Nephron (organoid): ENCODE results near the gene C1GALT1.

Source experiments
- H3K27ac Mint-ChIP-seq, 3 experiments: 2 replicates each; pipeline ENCODE4 v1.8.0; 2020; ENCODE audit warnings: mixed read lengths in 3 of 3, mild to moderate bottlenecking in 2 of 3, moderate library complexity in 1 of 3
- H3K27me3 Mint-ChIP-seq: 2 replicates; pipeline ENCODE4 v1.8.0; 2021; ENCODE audit warnings: low read depth, mild to moderate bottlenecking, moderate library complexity, mixed read lengths
- H3K36me3 Mint-ChIP-seq: 2 replicates; pipeline ENCODE4 v1.8.0; 2020; ENCODE audit warnings: low read depth, mixed read lengths
- H3K4me1 Mint-ChIP-seq: 2 replicates; pipeline ENCODE4 v1.8.0; 2020; ENCODE audit warnings: mixed read lengths
- H3K4me3 Mint-ChIP-seq, 3 experiments: 2 replicates each; pipeline ENCODE4 v1.8.0; 2020; ENCODE audit warnings: mild to moderate bottlenecking in 3 of 3, mixed read lengths in 3 of 3, moderate library complexity in 2 of 3
- H3K9me3 Mint-ChIP-seq: 2 replicates; pipeline ENCODE4 v1.8.0; 2020; ENCODE audit warnings: mixed read lengths
- CTCF ChIP-seq, 3 experiments: fragments of 200-600 bp; sonication (generic); IDR thresholded peaks; one replicate each; pipeline ENCODE4 v1.5.0; 2021; ENCODE audit warnings: antibody characterized with exemption in 3 of 3; ENCODE audit not compliant: unreplicated experiment in 3 of 3

C1GALT1 gene

GRCh38 chr7:7228967-7229366 lies 46.6 kb downstream of the C1GALT1 start:
- no peak overlapping the region for H3K27ac Mint-ChIP-seq
- peaks cover 17% of the 10 kb centered on the region for H3K9me3 Mint-ChIP-seq

GRCh38 chr7:7231000-7231399 lies 48.7 kb downstream of the C1GALT1 start:
- peaks cover 57% of the 10 kb centered on the region for H3K36me3 Mint-ChIP-seq
- no peaks in the 10 kb centered on the region for H3K27me3 Mint-ChIP-seq
- no peak overlapping the region for H3K27ac Mint-ChIP-seq
- peaks cover 13% of the 10 kb centered on the region for H3K9me3 Mint-ChIP-seq
- no peaks in the 10 kb centered on the region for H3K4me1 Mint-ChIP-seq
- TF ChIP-seq CTCF (IDR thresholded peaks at IDR 0.05; ENCODE audit: unreplicated experiment in 3 of 3) = no peak
- H3K4me3 Mint-ChIP-seq = no peak overlapping the region

More at GRCh38 chr7:7228967-7229366, 46.6 kb downstream of the C1GALT1 start:
- Mint-ChIP-seq H3K36me3 (peaks cover 60% of the 10 kb centered on the region), H3K27me3 (no peaks in the 10 kb centered on the region), H3K4me1 (no peaks in the 10 kb centered on the region), H3K4me3 (no peak overlapping the region)
- no peak for TF ChIP-seq CTCF (IDR thresholded peaks at IDR 0.05; ENCODE audit: unreplicated experiment in 3 of 3)

- H3K27ac Mint-ChIP-seq = no peak overlapping the region
- H3K9me3 Mint-ChIP-seq = peaks cover 13% of the 10 kb centered on the region
- H3K27me3 Mint-ChIP-seq = no peaks in the 10 kb centered on the region
- peaks cover 55% of the 10 kb centered on the region for H3K36me3 Mint-ChIP-seq
- H3K4me1 Mint-ChIP-seq = no peaks in the 10 kb centered on the region
- no peak for TF ChIP-seq CTCF (IDR thresholded peaks at IDR 0.05; ENCODE audit: unreplicated experiment in 3 of 3)
- no peak overlapping the region for H3K4me3 Mint-ChIP-seq
Observed at GRCh38 chr7:7231865-7232264, 49.5 kb downstream of the C1GALT1 start.

- Mint-ChIP-seq H3K27me3 (no peaks in the 10 kb centered on the region), H3K9me3 (peaks cover 13% of the 10 kb centered on the region), H3K36me3 (peaks cover 68% of the 10 kb centered on the region), H3K27ac (no peak overlapping the region), H3K4me3 (no peak overlapping the region), H3K4me1 (no peaks in the 10 kb centered on the region)
- no peak for TF ChIP-seq CTCF (IDR thresholded peaks at IDR 0.05; ENCODE audit: unreplicated experiment in 3 of 3)
Observed at GRCh38 chr7:7235347-7235746, 53.0 kb downstream of the C1GALT1 start.

GRCh38 chr7:7236041-7236440 lies 53.7 kb downstream of the C1GALT1 start:
- Mint-ChIP-seq H3K27ac (no peak overlapping the region), H3K27me3 (no peaks in the 10 kb centered on the region), H3K4me3 (no peak overlapping the region), H3K4me1 (no peaks in the 10 kb centered on the region), H3K9me3 (peaks cover 10% of the 10 kb centered on the region), H3K36me3 (peaks cover 66% of the 10 kb centered on the region)
- no peak for TF ChIP-seq CTCF (IDR thresholded peaks at IDR 0.05; ENCODE audit: unreplicated experiment in 3 of 3)

GRCh38 chr7:7237201-7237977 lies 55.0 kb downstream of the C1GALT1 start:
- peaks cover 56% of the 10 kb centered on the region for H3K36me3 Mint-ChIP-seq
- H3K27ac Mint-ChIP-seq = peak overlapping the region in 1 of 3 experiments; percentile 66
- no peak for TF ChIP-seq CTCF (IDR thresholded peaks at IDR 0.05; ENCODE audit: unreplicated experiment in 3 of 3)
- no peaks in the 10 kb centered on the region for H3K9me3 Mint-ChIP-seq
- H3K4me1 Mint-ChIP-seq = no peaks in the 10 kb centered on the region
- H3K27me3 Mint-ChIP-seq = no peaks in the 10 kb centered on the region
- H3K4me3 Mint-ChIP-seq = no peak overlapping the region
